SKM-1 treated with dmso at 0.1 percent for 144 hours (cell line): ENCODE measurements around the gene NRXN3.

Source experiments
- DNase-seq: peaks from one replicate; lab custom pipeline; 2025; ENCODE audit not compliant: unreplicated experiment; lab: John Stamatoyannopoulos, UW

The NRXN3 gene

GRCh38 chr14:79487632-79488031 is 1317.5 kb downstream of the NRXN3 start:
- DNase-seq: no peak

- no peak for DNase-seq
Observed at GRCh38 chr14:79491161-79491560, 1321.0 kb downstream of the NRXN3 start.

GRCh38 chr14:79493081-79493645 is 1323.0 kb downstream of the NRXN3 start:
- DNase-seq: no peak

- no peak for DNase-seq
Observed at GRCh38 chr14:79496701-79497100, 1326.5 kb downstream of the NRXN3 start.

- no peak for DNase-seq
Observed at GRCh38 chr14:79500489-79500888, 1330.3 kb downstream of the NRXN3 start.

GRCh38 chr14:79502136-79502750 is 1332.1 kb downstream of the NRXN3 start:
- DNase-seq: no peak

- no peak for DNase-seq
Observed at GRCh38 chr14:79502751-79503148, 1332.6 kb downstream of the NRXN3 start.

GRCh38 chr14:79510659-79511058 is 1340.5 kb downstream of the NRXN3 start:
- DNase-seq: no peak

GRCh38 chr14:79511146-79511545 is 1341.0 kb downstream of the NRXN3 start:
- no peak for DNase-seq

- DNase-seq: no peak
Observed at GRCh38 chr14:79513446-79513845, 1343.3 kb downstream of the NRXN3 start.

GRCh38 chr14:79514700-79515099 is 1344.5 kb downstream of the NRXN3 start:
- no peak for DNase-seq

- DNase-seq: no peak
Observed at GRCh38 chr14:79515158-79515557, 1345.0 kb downstream of the NRXN3 start.

- DNase-seq: no peak
Observed at GRCh38 chr14:79516009-79516408, 1345.8 kb downstream of the NRXN3 start.

GRCh38 chr14:79525416-79525815 is 1355.2 kb downstream of the NRXN3 start:
- no peak for DNase-seq

GRCh38 chr14:79528828-79529416 is 1358.7 kb downstream of the NRXN3 start:
- DNase-seq: no peak

- no peak for DNase-seq
Observed at GRCh38 chr14:79530555-79530954, 1360.4 kb downstream of the NRXN3 start.

GRCh38 chr14:79534703-79535353 is 1364.7 kb downstream of the NRXN3 start:
- DNase-seq: no peak

GRCh38 chr14:79540394-79540793 is 1370.2 kb downstream of the NRXN3 start:
- DNase-seq: no peak

GRCh38 chr14:79542121-79542520 is 1371.9 kb downstream of the NRXN3 start:
- no peak for DNase-seq

GRCh38 chr14:79543348-79543747 is 1373.2 kb downstream of the NRXN3 start:
- no peak for DNase-seq

GRCh38 chr14:79543967-79544697 is 1374.0 kb downstream of the NRXN3 start:
- DNase-seq: no peak

GRCh38 chr14:79544698-79545070 is 1374.5 kb downstream of the NRXN3 start:
- no peak for DNase-seq
